MM.1S (cell line): Measurements from ENCODE around the gene CBFB.

Experiments used
- DNase-seq: peaks from one replicate; pipeline ENCODE4 v3.0.0-alpha.2; 2015
- H2AFZ ChIP-seq: fragments of 300-600 bp; sonication (generic); 2 replicates; pipeline ENCODE4 v1.6.0; 2016; ENCODE audit warnings: antibody characterized with exemption, low read length
- H3F3A ChIP-seq: fragments of 300-600 bp; sonication (generic); 2 replicates; pipeline ENCODE4 v1.6.1; 2016; ENCODE audit warnings: mild to moderate bottlenecking, antibody characterized with exemption, low read length, moderate library complexity, mixed read lengths; ENCODE audit not compliant: insufficient read depth
- H3K27ac ChIP-seq: fragments of 300-600 bp; sonication (generic); 2 replicates; pipeline ENCODE4 v1.5.1; 2016; ENCODE audit warnings: mild to moderate bottlenecking, low read length
- H3K27me3 ChIP-seq: fragments of 300-600 bp; sonication (generic); replicated peaks from 2 replicates; pipeline ENCODE4 v1.6.0; 2016; ENCODE audit warnings: low read length; ENCODE audit not compliant: insufficient read depth
- H3K36me3 ChIP-seq: fragments of 300-600 bp; sonication (generic); replicated peaks from 2 replicates; pipeline ENCODE4 v1.6.1; 2016; ENCODE audit warnings: mild to moderate bottlenecking, low read length, mixed read lengths; ENCODE audit not compliant: insufficient read depth
- H3K4me1 ChIP-seq: fragments of 300-600 bp; sonication (generic); 2 replicates; pipeline ENCODE4 v1.6.1; 2016; ENCODE audit warnings: low read length, mixed read lengths
- H3K4me2 ChIP-seq: fragments of 300-600 bp; sonication (generic); 2 replicates; pipeline ENCODE4 v1.6.0; 2016; ENCODE audit warnings: low read depth, low read length
- H3K4me3 ChIP-seq: fragments of 300-600 bp; sonication (generic); 2 replicates; pipeline ENCODE4 v1.5.1; 2016; ENCODE audit warnings: low read length, mixed read lengths
- H3K79me2 ChIP-seq: fragments of 300-600 bp; sonication (generic); 2 replicates; pipeline ENCODE4 v1.6.1; 2016; ENCODE audit warnings: mixed run types, low read length, mixed read lengths
- H3K9ac ChIP-seq: fragments of 300-600 bp; sonication (generic); 2 replicates; pipeline ENCODE4 v1.6.1; 2016; ENCODE audit warnings: low read length, mixed read lengths
- H3K9me2 ChIP-seq: fragments of 300-600 bp; sonication (generic); replicated peaks from 2 replicates; pipeline ENCODE4 v1.6.1; 2016; ENCODE audit warnings: mild to moderate bottlenecking, low read length, mixed read lengths; ENCODE audit not compliant: insufficient read depth
- H3K9me3 ChIP-seq: fragments of 300-600 bp; sonication (generic); replicated peaks from 2 replicates; pipeline ENCODE4 v1.6.1; 2016; ENCODE audit warnings: mild to moderate bottlenecking, low read length, mixed read lengths; ENCODE audit not compliant: insufficient read depth
- H4K20me1 ChIP-seq: fragments of 300-600 bp; sonication (generic); 2 replicates; pipeline ENCODE4 v1.6.1; 2016; ENCODE audit warnings: mild to moderate bottlenecking, low read length, moderate library complexity, mixed read lengths; ENCODE audit not compliant: insufficient read depth
- CTCF ChIP-seq: fragments of 300-600 bp; sonication (generic); IDR thresholded peaks from 2 replicates; pipeline ENCODE4 v1.5.1; 2016; ENCODE audit warnings: antibody characterized with exemption, low read length, mixed read lengths
- EZH2 ChIP-seq: fragments of 300-600 bp; sonication (generic); optimal IDR thresholded peaks from 2 replicates; pipeline ENCODE3; 2017; ENCODE audit warnings: low read depth, mild to moderate bottlenecking, antibody characterized with exemption, low read length, mixed read lengths
- EZH2phosphoT487 ChIP-seq: fragments of 300-600 bp; sonication (generic); IDR thresholded peaks from 2 replicates; pipeline ENCODE4 v1.6.1; 2018; ENCODE audit warnings: antibody characterized with exemption, low read length

Gene CBFB

DNA sequence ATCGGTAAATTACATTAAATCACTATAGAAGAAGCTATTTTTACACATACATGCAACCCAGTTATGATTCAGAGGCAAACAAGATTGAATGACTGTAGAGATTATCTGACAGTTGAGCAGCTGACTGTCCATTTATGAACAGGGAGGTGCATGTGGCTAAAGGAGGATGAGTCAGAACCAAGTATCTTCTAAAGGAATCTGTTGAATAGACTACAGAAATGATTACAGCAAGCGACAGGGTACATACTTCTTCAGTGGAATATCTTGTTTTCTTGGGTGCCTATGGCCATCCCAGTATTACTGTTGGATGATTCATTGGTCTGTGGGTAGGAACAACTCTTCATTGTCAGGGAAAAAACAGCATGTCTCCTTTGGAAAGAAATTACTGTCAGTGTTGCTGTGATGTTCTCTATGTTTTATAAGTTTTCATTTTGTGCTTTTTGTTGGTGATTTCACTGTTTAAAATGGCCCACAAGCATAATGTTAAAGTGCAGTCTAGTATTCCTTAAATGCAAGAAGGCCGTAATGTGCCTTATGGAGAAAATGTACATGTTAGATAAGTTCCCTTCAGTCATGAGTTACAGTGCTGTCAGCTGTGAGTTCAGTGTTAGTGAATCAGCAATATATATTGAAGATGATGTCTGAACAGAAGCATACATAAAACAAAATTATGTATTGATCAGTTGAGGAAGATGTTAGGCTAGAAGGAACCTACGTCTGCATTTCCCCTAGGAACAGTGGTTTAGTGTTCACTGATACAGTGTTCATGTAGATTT is 27.0 kb downstream of the CBFB start:
- no peaks in the 10 kb centered on the region for H3K9me3 ChIP-seq
- no peak overlapping the region for H3K4me2 ChIP-seq
- DNase-seq = no peak
- no peak overlapping the region for H2AFZ ChIP-seq
- H3K4me1 ChIP-seq = no peaks in the 10 kb centered on the region
- H3F3A ChIP-seq = no peaks in the 10 kb centered on the region
- H3K79me2 ChIP-seq = peaks cover 97% of the 10 kb centered on the region
- H3K27me3 ChIP-seq = no peaks in the 10 kb centered on the region
- no peak overlapping the region for H3K27ac ChIP-seq
- no peak overlapping the region for H3K4me3 ChIP-seq
- H3K9me2 ChIP-seq = no peaks in the 10 kb centered on the region
- no peak for TF ChIP-seq CTCF
- TF ChIP-seq EZH2 = no peak
- TF ChIP-seq EZH2phosphoT487 = no peak
- H3K9ac ChIP-seq = no peak overlapping the region
- H4K20me1 ChIP-seq = peaks cover 1% of the 10 kb centered on the region; the same call in 1 of the 2 replicates
- H3K36me3 ChIP-seq = no peaks in the 10 kb centered on the region; the same call in 1 of the 2 replicates

DNA sequence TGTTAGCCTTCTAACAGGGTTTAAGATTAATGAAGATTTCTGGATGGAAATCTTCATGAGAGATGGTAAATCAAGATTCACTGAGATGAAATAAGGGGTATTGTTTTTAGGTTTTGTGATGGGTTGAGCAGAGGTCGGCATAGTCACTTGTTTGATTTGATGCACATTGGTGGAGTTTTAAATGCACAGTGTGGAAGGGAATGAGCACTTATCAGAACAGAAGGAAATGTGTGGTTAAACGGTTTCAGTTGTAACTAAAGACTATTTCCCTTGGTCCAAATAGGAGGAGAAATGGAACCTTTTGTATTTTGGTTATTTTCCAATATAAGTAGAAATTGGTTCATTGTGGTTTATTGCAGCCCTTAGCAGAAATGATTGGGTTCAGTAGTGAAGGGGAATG is 34.1 kb downstream of the CBFB start:
- H4K20me1 ChIP-seq = no peaks in the 10 kb centered on the region
- DNase-seq = no peak
- no peak for TF ChIP-seq CTCF
- TF ChIP-seq EZH2 = no peak
- no peak for TF ChIP-seq EZH2phosphoT487
- H3K36me3 ChIP-seq = no peaks in the 10 kb centered on the region; the same call in 1 of the 2 replicates
- H3K4me3 ChIP-seq = no peak overlapping the region
- no peak overlapping the region for H3K4me2 ChIP-seq
- no peak overlapping the region for H2AFZ ChIP-seq
- no peaks in the 10 kb centered on the region for H3K27me3 ChIP-seq
- H3K9me2 ChIP-seq = no peaks in the 10 kb centered on the region
- no peaks in the 10 kb centered on the region for H3K4me1 ChIP-seq
- H3F3A ChIP-seq = no peaks in the 10 kb centered on the region
- H3K79me2 ChIP-seq = peaks cover 80% of the 10 kb centered on the region
- no peak overlapping the region for H3K27ac ChIP-seq
- no peak overlapping the region for H3K9ac ChIP-seq
- no peaks in the 10 kb centered on the region for H3K9me3 ChIP-seq

DNA sequence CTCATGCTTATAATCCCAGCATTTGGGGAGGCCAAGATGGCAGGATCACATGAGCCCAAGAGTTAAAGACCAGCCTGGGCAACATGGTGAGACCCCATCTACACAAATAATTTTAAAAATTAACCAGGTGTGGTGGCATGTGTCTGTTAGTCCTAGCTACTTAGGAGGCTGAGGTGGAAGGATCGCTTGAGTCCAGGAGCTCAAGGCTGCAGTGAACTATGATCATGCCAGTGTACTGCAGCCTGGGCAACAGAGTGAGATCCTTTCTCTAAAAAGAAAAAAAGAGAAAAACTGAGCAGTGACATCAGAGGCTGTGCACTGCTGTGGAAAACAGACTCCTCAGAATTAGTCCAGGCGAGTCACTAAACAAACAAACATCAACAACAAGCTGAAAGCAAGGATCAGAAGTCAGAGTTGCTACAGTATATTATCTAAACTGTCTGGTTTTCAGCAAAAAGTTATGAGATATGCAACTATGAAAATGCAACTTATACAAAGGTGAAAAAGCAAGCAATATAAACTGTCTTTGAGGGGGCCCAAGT is 39.3 kb downstream of the CBFB start:
- Histone ChIP-seq H3K9me2 (no peaks in the 10 kb centered on the region), H3K4me2 (no peak overlapping the region), H3K36me3 (peaks cover 3% of the 10 kb centered on the region; the same call in 1 of the 2 replicates), H3K9ac (no peak overlapping the region), H3K79me2 (peaks cover 36% of the 10 kb centered on the region), H3K27me3 (no peaks in the 10 kb centered on the region), H3K4me3 (no peak overlapping the region), H3K27ac (no peak overlapping the region), H3K4me1 (no peaks in the 10 kb centered on the region), H4K20me1 (no peaks in the 10 kb centered on the region), H3K9me3 (no peaks in the 10 kb centered on the region), H2AFZ (no peak overlapping the region), H3F3A (no peaks in the 10 kb centered on the region)
- no peak for DNase-seq
- no peak for TF ChIP-seq CTCF
- no peak for TF ChIP-seq EZH2
